ENCODE measurements around the gene PPP1R12A. TPM values are rescaled to one million over a fixed set of nuclear protein-coding genes. Genes with fewer than 3 reads are reported as not detected.
A peak's percentile ranks its signal among the peaks of the same experiment; 100 is the strongest.

Gene PPP1R12A
- total and polyA plus RNA-seq, 7 experiments from 2014 or later = 72.7 to 111 (median 99.3) TPM

GRCh38 chr12:79858518-79858917, 76.4 kb downstream of the PPP1R12A start:
- peaks cover 10 to 58% (median 31%) of the 10 kb centered on the region in 7 donors for H3K4me1 Mint-ChIP-seq
- POLR2A ChIA-PET = no interaction called here

GRCh38 chr12:79857675-79858074, 77.2 kb downstream of the PPP1R12A start:
- no peaks in the 10 kb centered on the region for H3K9me3 ChIP-seq (ENCODE audit: control insufficient read depth in 2 of 3, low read length in 3 of 3)
- H3K27me3 ChIP-seq (ENCODE audit: control insufficient read depth in 2 of 2, insufficient read depth in 2 of 2, low read length in 2 of 2) = no peaks in the 10 kb centered on the region
- H3K36me3 ChIP-seq (ENCODE audit: control insufficient read depth in 2 of 3, insufficient read depth in 3 of 3, low read length in 3 of 3) = peaks cover 0 to 13% (median 0%) of the 10 kb centered on the region in 3 experiments
- intact Hi-C loops (cut with micrococcal nuclease) = no loop called here
- Mint-ChIP-seq H3K4me3 (no peak overlapping the region), H3K27ac (no peak overlapping the region), H3K27me3 (no peaks in the 10 kb centered on the region), H3K36me3 (peaks cover 4 to 75% (median 60%) of the 10 kb centered on the region in 5 donors), H3K9me3 (peaks cover 0 to 16% (median 9%) of the 10 kb centered on the region in 11 donors), H3K4me1 (peaks cover 5 to 55% (median 25%) of the 10 kb centered on the region in 7 donors)
- no peak overlapping the region for H3K27ac ChIP-seq (ENCODE audit: low read depth, low read length)
- POLR2A ChIA-PET = no interaction called here
- no peak overlapping the region for H3K4me3 ChIP-seq (ENCODE audit: low read length)
- CTCF ChIA-PET = no interaction called here
- no peaks in the 10 kb centered on the region for H3K4me1 ChIP-seq (ENCODE audit: control insufficient read depth in 2 of 2, insufficient read depth in 2 of 2, low read length in 2 of 2)
- DNase-seq (no peak), ATAC-seq (no peak)

More at GRCh38 chr12:79858518-79858917, 76.4 kb downstream of the PPP1R12A start:
- no peak overlapping the region for H3K27ac Mint-ChIP-seq
- ATAC-seq (no peak), DNase-seq (no peak)
- intact Hi-C loops (cut with micrococcal nuclease) = no loop called here
- peaks cover 0 to 16% (median 7%) of the 10 kb centered on the region in 11 donors for H3K9me3 Mint-ChIP-seq
- Histone ChIP-seq H3K36me3 (ENCODE audit: control insufficient read depth in 2 of 3, insufficient read depth in 3 of 3, low read length in 3 of 3) (peaks cover 0 to 13% (median 0%) of the 10 kb centered on the region in 3 experiments), H3K9me3 (ENCODE audit: control insufficient read depth in 2 of 3, low read length in 3 of 3) (no peaks in the 10 kb centered on the region), H3K27ac (ENCODE audit: low read depth, low read length) (no peak overlapping the region), H3K4me3 (ENCODE audit: low read length) (no peak overlapping the region), H3K27me3 (ENCODE audit: control insufficient read depth in 2 of 2, insufficient read depth in 2 of 2, low read length in 2 of 2) (no peaks in the 10 kb centered on the region), H3K4me1 (ENCODE audit: control insufficient read depth in 2 of 2, insufficient read depth in 2 of 2, low read length in 2 of 2) (no peaks in the 10 kb centered on the region)
- H3K36me3 Mint-ChIP-seq = peaks cover 6 to 76% (median 58%) of the 10 kb centered on the region in 5 donors
- no peaks in the 10 kb centered on the region for H3K27me3 Mint-ChIP-seq
- CTCF ChIA-PET = no interaction called here
- no peak overlapping the region for H3K4me3 Mint-ChIP-seq

- peak overlapping the region in 1 of 9 donors; percentile 0 for H3K27ac Mint-ChIP-seq
- H3K36me3 Mint-ChIP-seq = peaks cover 3 to 48% (median 43%) of the 10 kb centered on the region in 5 donors
- H3K9me3 Mint-ChIP-seq = peaks cover 0 to 27% (median 11%) of the 10 kb centered on the region in 11 donors
- H3K36me3 ChIP-seq (ENCODE audit: control insufficient read depth in 2 of 3, insufficient read depth in 3 of 3, low read length in 3 of 3) = no peaks in the 10 kb centered on the region
- intact Hi-C loops (cut with micrococcal nuclease) = no loop called here
- no peak for DNase-seq
- no peak overlapping the region for H3K4me3 ChIP-seq (ENCODE audit: low read length)
- H3K4me1 Mint-ChIP-seq = peaks cover 28 to 64% (median 40%) of the 10 kb centered on the region in 7 donors
- no peak overlapping the region for H3K27ac ChIP-seq (ENCODE audit: low read depth, low read length)
- H3K27me3 ChIP-seq (ENCODE audit: control insufficient read depth in 2 of 2, insufficient read depth in 2 of 2, low read length in 2 of 2) = no peaks in the 10 kb centered on the region
- ChIA-PET POLR2A (interaction anchor here (1.0 kb wide), 1 partner anchor 83 kb away, joined by 5 read pairs; no protein-coding TSS in a partner anchor), CTCF (interaction anchor here (0.8 kb wide), 1 partner anchor 11 kb away, joined by 4 read pairs; no protein-coding TSS in a partner anchor)
- peaks cover 0 to 9% (median 0%) of the 10 kb centered on the region in 3 experiments for H3K9me3 ChIP-seq (ENCODE audit: control insufficient read depth in 2 of 3, low read length in 3 of 3)
- H3K27me3 Mint-ChIP-seq = no peaks in the 10 kb centered on the region
- H3K4me3 Mint-ChIP-seq = peak overlapping the region in 5 of 10 donors; percentile 6 to 42 (median 23)
- no peak for ATAC-seq
- peaks cover 4 to 10% of the 10 kb centered on the region in 2 donors for H3K4me1 ChIP-seq (ENCODE audit: control insufficient read depth in 2 of 2, insufficient read depth in 2 of 2, low read length in 2 of 2)
Measured at GRCh38 chr12:79850610-79851299, 84.1 kb downstream of the PPP1R12A start.

- Histone ChIP-seq H3K4me3 (ENCODE audit: low read length) (no peak overlapping the region), H3K9me3 (ENCODE audit: control insufficient read depth in 2 of 3, low read length in 3 of 3) (peaks cover 0 to 9% (median 0%) of the 10 kb centered on the region in 3 experiments), H3K27me3 (ENCODE audit: control insufficient read depth in 2 of 2, insufficient read depth in 2 of 2, low read length in 2 of 2) (no peaks in the 10 kb centered on the region), H3K4me1 (ENCODE audit: control insufficient read depth in 2 of 2, insufficient read depth in 2 of 2, low read length in 2 of 2) (peaks cover 4 to 10% of the 10 kb centered on the region in 2 donors), H3K36me3 (ENCODE audit: control insufficient read depth in 2 of 3, insufficient read depth in 3 of 3, low read length in 3 of 3) (peaks cover 0 to 15% (median 7%) of the 10 kb centered on the region in 3 experiments), H3K27ac (ENCODE audit: low read depth, low read length) (no peak overlapping the region)
- ATAC-seq (no peak), DNase-seq (no peak)
- POLR2A ChIA-PET = interaction anchor here (0.5 kb wide), 1 partner anchor 53 kb away, joined by 3 read pairs; no protein-coding TSS in a partner anchor
- peak overlapping the region in 5 of 9 donors; percentile 1 to 54 (median 51) for H3K27ac Mint-ChIP-seq
- peaks cover 0 to 25% (median 9%) of the 10 kb centered on the region in 11 donors for H3K9me3 Mint-ChIP-seq
- no peaks in the 10 kb centered on the region for H3K27me3 Mint-ChIP-seq
- H3K4me3 Mint-ChIP-seq = peak overlapping the region in 5 of 10 donors; percentile 12 to 65 (median 37)
- H3K4me1 Mint-ChIP-seq = peaks cover 36 to 68% (median 56%) of the 10 kb centered on the region in 7 donors
- intact Hi-C loops (cut with micrococcal nuclease) = no loop called here
- peaks cover 16 to 48% (median 47%) of the 10 kb centered on the region in 5 donors for H3K36me3 Mint-ChIP-seq
- CTCF ChIA-PET = no interaction called here
Measured at GRCh38 chr12:79848339-79848738, 86.6 kb downstream of the PPP1R12A start.

GRCh38 chr12:79847417-79847816, 87.5 kb downstream of the PPP1R12A start:
- Histone ChIP-seq H3K9me3 (ENCODE audit: control insufficient read depth in 2 of 3, low read length in 3 of 3) (peaks cover 0 to 9% (median 0%) of the 10 kb centered on the region in 3 experiments), H3K4me3 (ENCODE audit: low read length) (no peak overlapping the region), H3K27me3 (ENCODE audit: control insufficient read depth in 2 of 2, insufficient read depth in 2 of 2, low read length in 2 of 2) (no peaks in the 10 kb centered on the region), H3K36me3 (ENCODE audit: control insufficient read depth in 2 of 3, insufficient read depth in 3 of 3, low read length in 3 of 3) (peaks cover 0 to 15% (median 7%) of the 10 kb centered on the region in 3 experiments), H3K27ac (ENCODE audit: low read depth, low read length) (no peak overlapping the region), H3K4me1 (ENCODE audit: control insufficient read depth in 2 of 2, insufficient read depth in 2 of 2, low read length in 2 of 2) (peaks cover 4 to 10% of the 10 kb centered on the region in 2 donors)
- peak overlapping the region in 4 of 9 donors; percentile 6 to 60 (median 21) for H3K27ac Mint-ChIP-seq
- peak overlapping the region in 1 of 10 donors; percentile 16 for H3K4me3 Mint-ChIP-seq
- peaks cover 0 to 17% (median 8%) of the 10 kb centered on the region in 11 donors for H3K9me3 Mint-ChIP-seq
- no peak for DNase-seq
- no peak for ATAC-seq
- no peaks in the 10 kb centered on the region for H3K27me3 Mint-ChIP-seq
- H3K4me1 Mint-ChIP-seq = peaks cover 39 to 74% (median 63%) of the 10 kb centered on the region in 7 donors
- CTCF ChIA-PET = no interaction called here
- intact Hi-C loops (cut with micrococcal nuclease) = no loop called here
- POLR2A ChIA-PET = no interaction called here
- peaks cover 16 to 47% (median 46%) of the 10 kb centered on the region in 5 donors for H3K36me3 Mint-ChIP-seq

GRCh38 chr12:79844693-79845092, 90.2 kb downstream of the PPP1R12A start:
- ChIA-PET POLR2A (no interaction called here), CTCF (no interaction called here)
- Histone ChIP-seq H3K27ac (ENCODE audit: low read depth, low read length) (no peak overlapping the region), H3K4me1 (ENCODE audit: control insufficient read depth in 2 of 2, insufficient read depth in 2 of 2, low read length in 2 of 2) (peaks cover 0 to 20% of the 10 kb centered on the region in 2 donors), H3K36me3 (ENCODE audit: control insufficient read depth in 2 of 3, insufficient read depth in 3 of 3, low read length in 3 of 3) (peaks cover 0 to 16% (median 7%) of the 10 kb centered on the region in 3 experiments), H3K9me3 (ENCODE audit: control insufficient read depth in 2 of 3, low read length in 3 of 3) (no peaks in the 10 kb centered on the region), H3K4me3 (ENCODE audit: low read length) (no peak overlapping the region), H3K27me3 (ENCODE audit: control insufficient read depth in 2 of 2, insufficient read depth in 2 of 2, low read length in 2 of 2) (no peaks in the 10 kb centered on the region)
- intact Hi-C loops (cut with micrococcal nuclease) = no loop called here
- Mint-ChIP-seq H3K4me3 (peak overlapping the region in 1 of 10 donors; percentile 18), H3K27me3 (no peaks in the 10 kb centered on the region), H3K36me3 (peaks cover 26 to 59% (median 55%) of the 10 kb centered on the region in 5 donors), H3K27ac (peak overlapping the region in 4 of 9 donors; percentile 1 to 19 (median 2)), H3K4me1 (peaks cover 31 to 76% (median 58%) of the 10 kb centered on the region in 7 donors), H3K9me3 (peaks cover 0 to 19% (median 9%) of the 10 kb centered on the region in 11 donors)
- ATAC-seq (no peak), DNase-seq (no peak)
